Ishikawa (cell line): Measurements from ENCODE around the gene TBCD.

Experiments used
- TF ChIP-seq, protein P1 (sequence below): IDR thresholded peaks from 2 replicates; pipeline ENCODE4 v1.6.1; 2012
- TF ChIP-seq, protein P2 (sequence below): IDR thresholded peaks from 2 replicates; pipeline ENCODE4 v1.6.1; 2012

DNA sequence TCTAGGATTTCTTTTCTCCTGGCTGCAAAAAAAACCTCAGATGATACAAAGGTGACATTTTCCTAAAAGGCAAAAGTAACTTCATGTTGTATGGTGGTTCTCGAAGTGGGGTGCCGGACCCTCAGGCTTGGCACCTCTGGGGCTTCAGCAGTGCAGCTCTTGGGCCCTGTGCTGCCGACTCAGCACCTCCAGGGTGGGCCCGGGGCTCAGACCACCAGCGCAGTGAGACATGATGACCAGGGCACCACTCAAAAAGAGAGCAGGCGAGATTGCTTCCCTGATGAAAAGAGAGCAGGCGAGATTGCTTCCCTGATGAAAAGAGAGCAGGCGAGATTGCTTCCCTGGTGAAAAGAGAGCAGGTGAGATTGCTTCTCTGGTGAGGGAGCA lies 186.6 kb downstream of the TBCD start:
- TF ChIP-seq, protein P1, sequence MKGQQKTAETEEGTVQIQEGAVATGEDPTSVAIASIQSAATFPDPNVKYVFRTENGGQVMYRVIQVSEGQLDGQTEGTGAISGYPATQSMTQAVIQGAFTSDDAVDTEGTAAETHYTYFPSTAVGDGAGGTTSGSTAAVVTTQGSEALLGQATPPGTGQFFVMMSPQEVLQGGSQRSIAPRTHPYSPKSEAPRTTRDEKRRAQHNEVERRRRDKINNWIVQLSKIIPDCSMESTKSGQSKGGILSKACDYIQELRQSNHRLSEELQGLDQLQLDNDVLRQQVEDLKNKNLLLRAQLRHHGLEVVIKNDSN: no peak
- TF ChIP-seq, protein P2, sequence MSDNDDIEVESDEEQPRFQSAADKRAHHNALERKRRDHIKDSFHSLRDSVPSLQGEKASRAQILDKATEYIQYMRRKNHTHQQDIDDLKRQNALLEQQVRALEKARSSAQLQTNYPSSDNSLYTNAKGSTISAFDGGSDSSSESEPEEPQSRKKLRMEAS: no peak
